PFSK-1 (cell line): ENCODE results near the gene COPZ2.

Source experiments
- POLR2AphosphoS5 ChIP-seq: IDR thresholded peaks from 2 replicates; pipeline ENCODE4 v1.6.1; 2012; ENCODE audit warnings: low read depth, mild to moderate bottlenecking, control low read depth, low read length, moderate library complexity
- REST ChIP-seq, 2 experiments: IDR thresholded peaks; 2 replicates each; pipeline versions ENCODE4 v1.6.1 to v1.8.0; 2011 to 2012; ENCODE audit warnings: low read depth in 2 of 2, low read length in 2 of 2, control low read depth in 1 of 2, inconsistent platforms in 1 of 2, mild to moderate bottlenecking in 1 of 2, moderate library complexity in 1 of 2; ENCODE audit not compliant: insufficient read depth in 1 of 2
- TAF1 ChIP-seq: IDR thresholded peaks from 2 replicates; pipeline ENCODE4 v1.6.1; 2012; ENCODE audit warnings: low read length, control low read depth, borderline replicate concordance; ENCODE audit not compliant: insufficient read depth

GRCh38 chr17:48052956-48053757, 15.6 kb upstream of the COPZ2 start:
- TF ChIP-seq TAF1 (no peak), REST (IDR thresholded peaks at IDR 0.05; ENCODE audit: insufficient read depth in 1 of 2, low read depth in 2 of 2, low read length in 2 of 2) (no peak), POLR2AphosphoS5 (no peak)
